GM12878 (cell line): Measurements from ENCODE around the gene QRFP. TPM values are rescaled to one million over a fixed set of nuclear protein-coding genes. Genes with fewer than 3 reads are reported as not detected.

Source experiments
- ATAC-seq: fragments of 200-7000 bp; cut with Tn5 transposase; 3 replicates; pipeline ENCODE4 v1.9.1; 2020; ENCODE audit warnings: mild to moderate bottlenecking, moderate library complexity
- BruUV-seq: library from RNA; stranded (reverse); fragments of 400-500 nt; replicated peaks from 2 replicates; lab custom pipeline; 2021; lab: Mats Ljungman, UMichigan
- CTCF ChIA-PET: fragments of 300-600 bp; sonication (Branson Sonifier 250); formaldehyde crosslinking; extraction: SDS; loops from one replicate; lab custom pipeline; 2021; ENCODE audit warnings: inconsistent platforms; lab: Yijun Ruan, JAX
- POLR2A ChIA-PET: fragments of 350-600 bp; formaldehyde crosslinking; extraction: SDS; loops from one replicate; lab custom pipeline; 2021; ENCODE audit warnings: inconsistent platforms; lab: Charles Lee
- RAD21 ChIA-PET: fragments of 300-600 bp; sonication (Branson Sonifier 250); formaldehyde crosslinking; loops from one replicate; lab custom pipeline; 2023; ENCODE audit warnings: antibody characterized with exemption; ENCODE audit not compliant: unreplicated experiment; lab: Charles Lee
- SMC1A ChIA-PET: fragments of 300-600 bp; sonication (Branson Sonifier 250); formaldehyde crosslinking; loops from one replicate; lab custom pipeline; 2023; ENCODE audit not compliant: unreplicated experiment, uncharacterized antibody; lab: Charles Lee
- DNase-seq: peaks from one replicate; pipeline ENCODE4 v3.0.0-alpha.2; 2011; ENCODE audit warnings: low read depth, low spot score
- FAIRE-seq: peaks from 3 replicates; lab custom pipeline; 2011; peaks lifted over from hg19 to GRCh38; lab: Jason Lieb, UNC
- H2AFZ ChIP-seq: 2 replicates; pipeline ENCODE4 v1.6.0; 2011; ENCODE audit warnings: low read depth, low read length, control low read depth; ENCODE audit not compliant: control insufficient read depth
- H3K27ac ChIP-seq: 2 replicates; pipeline ENCODE4 v1.5.1; 2011; ENCODE audit warnings: control low read depth; ENCODE audit not compliant: control insufficient read depth, insufficient read depth
- H3K27me3 ChIP-seq, 2 experiments: replicated peaks in 1 of 2; 2 replicates each; pipeline versions ENCODE4 v1.6.0 to v1.6.1; 2011; ENCODE audit warnings: low read length in 1 of 2; ENCODE audit not compliant: control insufficient read depth in 2 of 2, insufficient read depth in 2 of 2
- H3K36me3 ChIP-seq, 2 experiments: 2 replicates each; pipeline ENCODE4 v1.5.1; 2011; ENCODE audit warnings: low read length in 1 of 2; ENCODE audit not compliant: control insufficient read depth in 2 of 2, insufficient read depth in 2 of 2
- H3K4me1 ChIP-seq: 2 replicates; pipeline ENCODE4 v1.6.1; 2011; ENCODE audit warnings: mild to moderate bottlenecking, low read length, moderate library complexity, mixed read lengths; ENCODE audit not compliant: control insufficient read depth, insufficient read depth
- H3K4me2 ChIP-seq: 2 replicates; pipeline ENCODE4 v1.6.0; 2011; ENCODE audit warnings: control low read depth; ENCODE audit not compliant: control insufficient read depth, insufficient read depth
- H3K4me3 ChIP-seq: fragments of 200-600 bp; sonication (generic); 2 replicates; pipeline ENCODE4 v1.5.1; 2016
- H3K79me2 ChIP-seq: 2 replicates; pipeline ENCODE4 v1.6.0; 2011; ENCODE audit warnings: low read length; ENCODE audit not compliant: control insufficient read depth, insufficient read depth
- H3K9ac ChIP-seq: 2 replicates; pipeline ENCODE4 v1.8.0; 2011; ENCODE audit warnings: low read length, control low read depth, mixed read lengths; ENCODE audit not compliant: control insufficient read depth, insufficient read depth
- H3K9me3 ChIP-seq: replicated peaks from 3 replicates; pipeline ENCODE4 v1.5.1; 2011; ENCODE audit warnings: mild to moderate bottlenecking, low read length; ENCODE audit not compliant: control insufficient read depth, insufficient read depth
- H4K20me1 ChIP-seq: 2 replicates; pipeline ENCODE4 v1.6.0; 2011; ENCODE audit not compliant: control insufficient read depth, insufficient read depth
- BCL11A ChIP-seq: IDR thresholded peaks from 2 replicates; pipeline ENCODE4 v1.6.1; 2011; ENCODE audit warnings: low read depth, low read length
- CHD4 ChIP-seq: fragments of 200-600 bp; sonication (generic); IDR thresholded peaks from 2 replicates; pipeline ENCODE4 v1.6.1; 2016; ENCODE audit warnings: mild to moderate bottlenecking
- HCFC1 ChIP-seq: fragments of 150-350 bp; IDR thresholded peaks from 2 replicates; pipeline ENCODE4 v1.6.1; 2014; ENCODE audit warnings: low read length
- NBN ChIP-seq: fragments of 450-650 bp; IDR thresholded peaks from 2 replicates; pipeline ENCODE4 v1.6.1; 2016
- SUZ12 ChIP-seq: fragments of 200-600 bp; sonication (generic); IDR thresholded peaks from one replicate; pipeline ENCODE4 v1.6.1; 2018; ENCODE audit warnings: antibody characterized with exemption, mild to moderate bottlenecking; ENCODE audit not compliant: unreplicated experiment
- WGBS: methylation state at CpG from one replicate; pipeline ENCODE4 v1.1.6; 2016; ENCODE audit warnings: low lambda C conversion rate; ENCODE audit not compliant: insufficient replicate concordance, insufficient coverage; ENCODE audit errors: missing lambda C conversion rate; 5-methylcytosine and 5-hydroxymethylcytosine counted together
- in situ Hi-C: fragments of 300-500 bp; cut with MboI; formaldehyde crosslinking; loops from 9 replicates; pipeline ENCODE4 v1.14.3; 2018; ENCODE audit warnings: mixed read lengths
- intact Hi-C: fragments of 100-400 bp; cut with micrococcal nuclease; formaldehyde crosslinking; loops from one replicate; pipeline ENCODE4 v1.14.2; 2022; ENCODE audit not compliant: unreplicated experiment
- polyA plus RNA-seq, 11 experiments: library from polyadenylated mRNA; depleted of rRNA in 4 of 11; unstranded in 6 of 11; stranded (reverse) in 5 of 11; fragments of >200 nt; fragmentation: Nextera tagmentation in 4 of 11; fragmentation: Illumina TruSeq in 1 of 11; extraction: Ambion mirVana in 4 of 11; extraction: Trizol in 1 of 11; gene quantifications; 1 replicate in 1 of 11; 2 replicates in 10 of 11; pipeline versions ENCODE4 v1.2.1 to v1.2.3, GENCODE V29; 2011 to 2016; ENCODE audit warnings: inconsistent platforms in 2 of 11, missing spikeins in 2 of 11, low read depth in 1 of 11
- total RNA-seq, 4 experiments: library from RNA; depleted of rRNA in 3 of 4; stranded (reverse); fragments of >200 nt in 3 of 4; fragmentation: Illumina TruSeq in 1 of 4; extraction: Trizol in 1 of 4; gene quantifications; 2 replicates each; pipeline versions ENCODE4 v1.2.1 to v1.2.3, GENCODE V29; 2013 to 2021
- TF ChIP-seq, protein P1 (sequence below): fragments of 450-650 bp; IDR thresholded peaks from 2 replicates; pipeline ENCODE4 v1.6.1; 2016; ENCODE audit warnings: mild to moderate bottlenecking, moderate library complexity, borderline replicate concordance
- TF ChIP-seq, protein P2 (sequence below): fragments of 450-650 bp; IDR thresholded peaks from 2 replicates; pipeline ENCODE4 v1.6.1; 2018; ENCODE audit warnings: borderline replicate concordance, mild to moderate bottlenecking; ENCODE audit not compliant: partially characterized antibody

The QRFP gene
- total and polyA plus RNA-seq, 10 of the 15 experiments (the other 5 are each of a cell fraction or from before 2014, with no cell fraction given): not detected

DNA sequence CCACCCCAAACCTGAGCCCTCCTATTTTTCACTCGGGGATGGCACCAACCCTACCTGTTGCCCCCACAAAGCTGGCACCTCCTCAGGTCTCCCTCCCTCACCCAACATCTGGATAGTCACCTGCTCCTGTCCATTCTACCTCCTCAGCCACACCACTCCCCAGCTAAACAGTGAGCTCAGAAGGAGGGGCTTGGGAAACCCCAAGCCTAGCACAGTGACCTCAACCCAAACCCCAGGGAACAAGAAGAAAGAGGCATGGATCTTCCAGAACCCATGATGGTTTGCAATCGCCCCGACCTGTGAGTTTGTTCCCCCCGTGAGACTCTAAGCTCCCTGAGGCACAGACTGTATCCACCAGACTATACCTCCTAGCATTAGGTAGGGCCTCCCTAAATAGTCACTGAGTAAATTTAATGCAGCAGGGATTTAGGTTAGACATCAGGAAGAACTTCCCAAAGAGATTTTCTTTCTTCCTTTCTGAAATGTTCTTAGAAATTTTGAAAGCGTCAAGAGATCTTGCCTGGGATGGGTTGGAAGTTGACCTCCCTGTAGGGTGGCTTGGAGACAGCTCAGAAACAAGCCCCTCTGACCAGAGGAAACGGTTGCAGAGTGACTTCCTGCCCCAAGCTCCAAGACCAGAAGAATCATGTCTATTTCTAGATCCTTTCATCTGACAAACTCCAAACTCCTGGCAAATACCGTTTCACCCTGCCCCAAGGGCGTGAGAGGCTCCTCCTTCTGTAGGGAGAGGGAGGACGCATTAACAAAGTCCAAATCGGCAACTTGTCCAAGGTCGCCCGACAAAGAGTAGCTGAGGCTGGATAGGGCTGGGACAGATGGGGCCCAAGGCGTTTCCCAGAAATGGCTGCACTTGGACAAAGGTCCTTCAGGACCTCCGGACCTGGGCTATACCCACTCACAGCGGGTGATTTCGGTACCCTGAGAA, 38.4 kb upstream of the QRFP start:
- TF ChIP-seq, protein P1, sequence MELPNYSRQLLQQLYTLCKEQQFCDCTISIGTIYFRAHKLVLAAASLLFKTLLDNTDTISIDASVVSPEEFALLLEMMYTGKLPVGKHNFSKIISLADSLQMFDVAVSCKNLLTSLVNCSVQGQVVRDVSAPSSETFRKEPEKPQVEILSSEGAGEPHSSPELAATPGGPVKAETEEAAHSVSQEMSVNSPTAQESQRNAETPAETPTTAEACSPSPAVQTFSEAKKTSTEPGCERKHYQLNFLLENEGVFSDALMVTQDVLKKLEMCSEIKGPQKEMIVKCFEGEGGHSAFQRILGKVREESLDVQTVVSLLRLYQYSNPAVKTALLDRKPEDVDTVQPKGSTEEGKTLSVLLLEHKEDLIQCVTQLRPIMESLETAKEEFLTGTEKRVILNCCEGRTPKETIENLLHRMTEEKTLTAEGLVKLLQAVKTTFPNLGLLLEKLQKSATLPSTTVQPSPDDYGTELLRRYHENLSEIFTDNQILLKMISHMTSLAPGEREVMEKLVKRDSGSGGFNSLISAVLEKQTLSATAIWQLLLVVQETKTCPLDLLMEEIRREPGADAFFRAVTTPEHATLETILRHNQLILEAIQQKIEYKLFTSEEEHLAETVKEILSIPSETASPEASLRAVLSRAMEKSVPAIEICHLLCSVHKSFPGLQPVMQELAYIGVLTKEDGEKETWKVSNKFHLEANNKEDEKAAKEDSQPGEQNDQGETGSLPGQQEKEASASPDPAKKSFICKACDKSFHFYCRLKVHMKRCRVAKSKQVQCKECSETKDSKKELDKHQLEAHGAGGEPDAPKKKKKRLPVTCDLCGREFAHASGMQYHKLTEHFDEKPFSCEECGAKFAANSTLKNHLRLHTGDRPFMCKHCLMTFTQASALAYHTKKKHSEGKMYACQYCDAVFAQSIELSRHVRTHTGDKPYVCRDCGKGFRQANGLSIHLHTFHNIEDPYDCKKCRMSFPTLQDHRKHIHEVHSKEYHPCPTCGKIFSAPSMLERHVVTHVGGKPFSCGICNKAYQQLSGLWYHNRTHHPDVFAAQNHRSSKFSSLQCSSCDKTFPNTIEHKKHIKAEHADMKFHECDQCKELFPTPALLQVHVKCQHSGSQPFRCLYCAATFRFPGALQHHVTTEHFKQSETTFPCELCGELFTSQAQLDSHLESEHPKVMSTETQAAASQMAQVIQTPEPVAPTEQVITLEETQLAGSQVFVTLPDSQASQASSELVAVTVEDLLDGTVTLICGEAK: no peak
- TF ChIP-seq, protein P2, sequence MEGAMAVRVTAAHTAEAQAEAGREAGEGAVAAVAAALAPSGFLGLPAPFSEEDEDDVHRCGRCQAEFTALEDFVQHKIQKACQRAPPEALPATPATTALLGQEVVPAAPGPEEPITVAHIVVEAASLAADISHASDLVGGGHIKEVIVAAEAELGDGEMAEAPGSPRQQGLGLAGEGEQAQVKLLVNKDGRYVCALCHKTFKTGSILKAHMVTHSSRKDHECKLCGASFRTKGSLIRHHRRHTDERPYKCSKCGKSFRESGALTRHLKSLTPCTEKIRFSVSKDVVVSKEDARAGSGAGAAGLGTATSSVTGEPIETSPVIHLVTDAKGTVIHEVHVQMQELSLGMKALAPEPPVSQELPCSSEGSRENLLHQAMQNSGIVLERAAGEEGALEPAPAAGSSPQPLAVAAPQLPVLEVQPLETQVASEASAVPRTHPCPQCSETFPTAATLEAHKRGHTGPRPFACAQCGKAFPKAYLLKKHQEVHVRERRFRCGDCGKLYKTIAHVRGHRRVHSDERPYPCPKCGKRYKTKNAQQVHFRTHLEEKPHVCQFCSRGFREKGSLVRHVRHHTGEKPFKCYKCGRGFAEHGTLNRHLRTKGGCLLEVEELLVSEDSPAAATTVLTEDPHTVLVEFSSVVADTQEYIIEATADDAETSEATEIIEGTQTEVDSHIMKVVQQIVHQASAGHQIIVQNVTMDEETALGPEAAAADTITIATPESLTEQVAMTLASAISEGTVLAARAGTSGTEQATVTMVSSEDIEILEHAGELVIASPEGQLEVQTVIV: no peak
- TF ChIP-seq NBN (no peak), SUZ12 (no peak), CHD4 (no peak), BCL11A (no peak), HCFC1 (no peak)
- RAD21 ChIA-PET: interaction anchor here (2.2 kb wide), 1 partner anchor 65 kb away, joined by 7 read pairs; no protein-coding TSS in a partner anchor
- intact Hi-C loops: loop anchor here (10.0 kb wide), 1 partner anchor 110 kb away; no protein-coding TSS in a partner anchor
- Histone ChIP-seq H3K36me3 (no peaks in the 10 kb centered on the region), H3K79me2 (no peaks in the 10 kb centered on the region), H4K20me1 (peaks cover 6% of the 10 kb centered on the region), H2AFZ (no peak overlapping the region), H3K4me1 (peaks cover 21% of the 10 kb centered on the region), H3K4me3 (no peak overlapping the region), H3K9me3 (no peaks in the 10 kb centered on the region), H3K4me2 (no peak overlapping the region), H3K27ac (no peak overlapping the region), H3K9ac (no peak overlapping the region), H3K27me3 (peaks cover 3 to 20% of the 10 kb centered on the region in 2 experiments)
- SMC1A ChIA-PET: interaction anchor here (0.6 to 3.0 kb wide), 4 partner anchors 13 to 70 kb away, joined by 3 to 13 read pairs (median 5); no protein-coding TSS in a partner anchor
- POLR2A ChIA-PET: no interaction called here
- DNase-seq (no peak), ATAC-seq (no peak), FAIRE-seq (no peak)
- BruUV-seq: no TSS peak
- in situ Hi-C loops: no loop called here
- 46% methylated on average over 16 of the region's 16 CpGs for WGBS
- CTCF ChIA-PET: interaction anchor here (0.8 to 7.8 kb wide), 6 partner anchors 10 to 234 kb away, joined by 3 to 89 read pairs (median 3); no protein-coding TSS in a partner anchor
